Measurements from ENCODE around the gene MFAP4.
A peak's percentile ranks its signal among the peaks of the same experiment; 100 is the strongest.

The MFAP4 gene, protein sequence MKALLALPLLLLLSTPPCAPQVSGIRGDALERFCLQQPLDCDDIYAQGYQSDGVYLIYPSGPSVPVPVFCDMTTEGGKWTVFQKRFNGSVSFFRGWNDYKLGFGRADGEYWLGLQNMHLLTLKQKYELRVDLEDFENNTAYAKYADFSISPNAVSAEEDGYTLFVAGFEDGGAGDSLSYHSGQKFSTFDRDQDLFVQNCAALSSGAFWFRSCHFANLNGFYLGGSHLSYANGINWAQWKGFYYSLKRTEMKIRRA

DNA sequence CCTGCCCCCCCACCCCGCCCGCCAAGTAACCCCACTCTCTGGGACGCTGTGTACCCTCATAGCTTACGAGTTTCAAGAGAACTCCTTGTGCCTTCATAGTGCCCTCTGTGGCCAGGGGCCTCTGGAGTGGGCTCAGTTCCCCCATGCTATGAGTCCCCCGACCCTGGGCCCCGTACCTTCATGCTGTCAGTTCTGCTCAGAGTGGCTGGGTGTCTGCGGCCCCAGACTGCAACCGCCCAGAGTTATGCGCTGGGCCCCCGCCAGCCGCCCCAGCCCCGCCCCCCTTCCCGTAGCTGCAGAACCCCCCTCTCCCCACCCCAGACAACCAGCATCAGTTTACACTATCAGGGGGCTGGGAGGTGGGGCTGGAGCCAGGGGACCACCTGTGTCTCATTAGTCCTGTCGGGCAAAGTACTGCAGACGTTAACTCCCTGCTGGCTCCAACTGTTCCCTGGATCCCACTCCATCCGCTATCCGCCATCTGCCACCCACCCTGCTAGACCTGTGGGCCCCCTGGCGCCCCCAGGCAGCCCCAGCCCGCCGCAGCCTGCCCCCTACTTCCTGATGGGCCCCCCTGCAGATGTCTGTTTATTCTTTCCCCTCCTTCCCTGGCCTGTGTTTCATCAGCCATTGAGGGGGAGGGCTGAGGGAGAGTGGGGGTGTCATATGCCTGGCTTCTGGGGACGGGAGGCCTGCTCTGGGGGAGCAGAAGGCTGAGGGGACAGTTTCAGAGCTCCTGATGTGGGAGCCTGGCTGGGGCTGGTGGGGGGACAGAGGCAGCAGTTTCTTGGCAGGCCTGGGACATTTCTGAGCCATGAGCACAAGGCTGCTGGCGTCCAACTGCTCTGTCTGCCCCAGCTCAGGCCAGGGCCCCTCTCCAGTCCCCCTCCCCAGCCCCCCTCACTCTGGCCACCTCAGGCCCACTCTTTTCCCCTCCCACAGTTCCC is at the start of gene MFAP4:
MFAP4 (minus strand) TSS at position 217 of the 947 bp plus-strand sequence; CDS start at position 182, 35 bp downstream.
- no peak for DNase-seq (ENCODE audit: low spot score)

DNA sequence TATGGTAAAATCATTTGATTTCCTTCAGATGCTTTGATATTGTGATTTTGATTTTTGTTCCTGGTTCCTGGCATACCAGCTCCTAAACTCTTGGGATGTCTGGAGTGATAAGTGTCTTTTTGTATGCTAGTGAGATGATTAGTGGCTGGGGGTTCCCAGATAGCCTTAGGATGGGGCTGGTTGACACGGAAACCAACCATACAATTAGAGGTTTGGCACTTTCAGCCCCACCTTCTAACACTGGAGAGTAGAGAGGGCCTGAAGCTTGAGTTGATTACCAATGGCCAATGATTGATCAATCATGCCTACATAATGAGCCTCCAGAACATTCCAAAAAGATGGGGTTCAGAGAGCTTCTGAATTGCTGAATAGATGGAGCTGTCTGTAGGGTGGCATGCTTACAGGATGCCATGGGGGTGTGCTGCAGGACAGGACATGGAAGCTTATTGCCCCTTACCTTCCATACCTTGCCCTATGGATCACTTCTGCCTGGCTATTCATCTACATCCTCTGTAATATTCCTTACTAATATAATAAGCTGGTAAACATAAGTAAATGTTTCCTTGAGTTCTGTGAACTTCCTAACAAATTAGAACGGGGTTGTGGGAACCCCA is 46.8 kb upstream of the MFAP4 start:
- DNase-seq (ENCODE audit: low spot score), result no peak

DNA sequence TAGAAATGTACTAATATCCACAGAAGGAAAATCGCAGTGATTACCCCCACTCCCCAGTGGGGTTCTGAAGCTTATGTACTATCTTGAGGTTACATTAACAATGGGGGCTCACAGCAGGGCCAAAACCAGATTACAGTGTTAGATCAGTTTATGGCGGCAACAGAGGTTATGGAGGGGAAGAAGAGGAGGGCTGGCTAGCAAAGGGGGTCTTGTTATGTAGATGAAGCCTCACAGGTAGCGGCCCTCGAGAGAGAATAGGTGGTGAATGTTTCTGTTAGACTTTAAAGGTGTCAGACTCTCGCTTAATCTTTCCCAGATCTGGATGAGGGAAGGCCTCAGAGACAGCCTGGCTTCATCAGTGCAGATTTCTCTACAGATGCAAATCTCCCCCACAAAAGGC is 46.3 kb upstream of the MFAP4 start:
- no peak for DNase-seq (ENCODE audit: low spot score)

DNA sequence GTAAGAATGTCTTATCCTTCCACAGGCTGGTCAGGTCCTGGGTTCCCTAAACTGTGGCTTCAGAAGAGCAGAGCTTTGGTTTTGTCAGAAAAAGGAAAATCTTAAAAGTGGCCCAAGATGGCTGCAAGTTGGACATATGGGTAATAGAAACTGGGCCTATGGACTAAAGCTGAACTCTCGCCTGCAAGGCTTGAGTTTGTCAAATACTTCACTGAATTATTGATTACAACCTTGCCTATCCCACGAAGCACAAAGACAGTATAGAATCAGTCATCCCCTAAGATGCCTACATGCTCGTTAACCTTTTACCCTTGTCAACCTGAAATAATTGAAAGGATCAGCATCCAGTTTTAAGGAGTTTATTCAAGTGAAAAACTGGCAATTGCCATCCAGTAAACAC is 44.7 kb upstream of the MFAP4 start:
- no peak for DNase-seq (ENCODE audit: low spot score)

DNA sequence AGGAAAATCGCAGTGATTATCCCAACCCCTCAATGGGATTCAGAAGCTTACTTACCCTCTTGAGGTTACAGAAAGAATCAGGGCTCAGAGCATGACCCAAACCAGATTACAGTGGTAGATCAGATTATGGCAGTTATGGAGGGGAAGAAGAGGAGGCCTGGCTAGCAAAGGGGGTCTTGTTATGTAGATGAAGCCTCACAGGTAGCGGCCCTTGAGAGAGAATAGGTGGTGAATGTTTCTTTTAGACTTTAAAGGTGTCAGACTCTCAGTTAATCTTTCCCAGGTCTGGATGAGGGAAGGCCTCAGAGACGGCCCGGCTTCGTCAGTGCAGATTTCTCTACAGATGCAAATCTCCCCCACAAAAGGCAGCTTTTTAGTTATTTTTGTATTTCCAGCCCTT is 39.6 kb upstream of the MFAP4 start:
- no peak for DNase-seq (ENCODE audit: low spot score)

DNA sequence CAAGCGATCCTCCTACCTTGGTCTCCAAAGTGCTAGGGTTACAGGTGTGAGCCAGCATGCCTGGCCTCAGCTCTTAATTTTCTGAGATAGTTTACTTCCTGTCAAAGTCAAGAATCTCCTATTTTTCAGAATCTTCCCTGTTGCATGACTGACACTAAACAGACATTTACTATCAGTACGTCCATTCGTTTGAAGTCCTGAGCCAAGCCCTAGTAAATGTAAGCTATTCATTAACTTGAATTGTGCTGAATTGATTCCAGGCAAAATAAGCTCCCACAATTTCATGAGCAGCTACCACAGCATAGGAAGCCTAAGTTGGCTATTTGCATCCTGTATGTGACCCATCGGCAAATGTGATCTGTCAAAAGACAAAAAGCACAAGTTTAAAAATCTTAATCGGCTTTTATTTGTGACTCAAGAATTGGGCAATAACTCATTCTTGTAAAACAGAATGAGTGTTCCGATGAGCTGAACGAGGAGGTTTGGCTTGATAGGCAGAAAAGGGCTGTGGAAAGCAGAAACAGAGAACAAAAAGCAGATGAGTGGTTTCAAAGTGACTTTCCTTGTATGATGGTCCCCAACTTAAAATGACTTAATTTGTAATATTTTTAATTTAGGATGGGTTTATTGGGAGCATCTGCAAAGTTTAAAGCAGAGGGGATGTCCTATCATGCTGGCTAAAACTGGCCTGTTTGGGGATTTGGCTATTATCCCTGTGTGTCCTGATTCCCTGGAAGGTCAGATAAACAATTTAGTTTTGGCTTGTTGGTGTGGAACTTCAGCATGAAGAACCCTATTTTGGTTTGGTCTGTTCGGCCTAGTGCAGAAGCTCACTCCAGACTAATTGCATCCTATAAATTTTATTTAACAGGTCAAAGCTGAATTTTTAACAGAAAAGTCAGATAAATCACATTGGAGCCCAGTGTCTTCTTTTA is 38.2 kb upstream of the MFAP4 start:
- DNase-seq (ENCODE audit: low spot score), result no peak

DNA sequence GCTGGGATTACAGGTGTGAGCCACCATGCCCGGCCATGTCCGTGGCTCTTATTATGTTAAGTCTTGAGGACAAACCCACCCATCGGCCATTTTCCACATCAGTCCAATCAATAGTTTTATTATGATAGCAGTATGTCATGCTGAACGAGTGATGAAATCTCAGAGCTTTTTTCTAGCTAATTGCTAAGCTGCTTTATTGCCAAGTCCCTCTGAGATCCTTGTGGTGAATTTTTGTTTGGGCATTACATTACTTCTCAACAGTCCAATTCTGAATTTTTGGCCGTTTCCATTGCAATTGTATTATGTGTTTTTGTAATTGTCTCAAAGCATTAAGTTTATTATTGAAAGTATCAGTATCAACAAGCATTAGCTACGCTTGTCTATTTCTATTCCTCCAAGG is 34.9 kb upstream of the MFAP4 start:
- no peak for DNase-seq (ENCODE audit: low spot score)

DNA sequence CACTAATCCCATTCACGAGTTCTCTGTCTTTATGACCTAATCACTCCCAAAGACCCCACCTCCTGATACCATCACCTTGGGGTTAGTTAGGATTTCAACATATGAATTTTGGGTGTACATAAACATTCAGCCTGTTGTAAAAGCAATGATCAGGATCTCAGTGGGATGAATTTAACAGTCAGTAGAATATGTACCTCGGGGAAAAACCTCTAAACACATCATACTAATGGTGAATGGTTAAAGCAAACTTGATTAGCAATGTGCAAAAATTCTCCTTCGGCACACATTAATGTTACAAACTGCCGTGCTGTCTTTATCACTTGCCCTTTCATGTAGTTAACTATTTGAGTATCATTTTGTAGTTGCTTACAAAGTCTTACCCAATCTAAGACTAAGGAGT is 34.2 kb upstream of the MFAP4 start:
- DNase-seq (ENCODE audit: low spot score), result no peak

DNA sequence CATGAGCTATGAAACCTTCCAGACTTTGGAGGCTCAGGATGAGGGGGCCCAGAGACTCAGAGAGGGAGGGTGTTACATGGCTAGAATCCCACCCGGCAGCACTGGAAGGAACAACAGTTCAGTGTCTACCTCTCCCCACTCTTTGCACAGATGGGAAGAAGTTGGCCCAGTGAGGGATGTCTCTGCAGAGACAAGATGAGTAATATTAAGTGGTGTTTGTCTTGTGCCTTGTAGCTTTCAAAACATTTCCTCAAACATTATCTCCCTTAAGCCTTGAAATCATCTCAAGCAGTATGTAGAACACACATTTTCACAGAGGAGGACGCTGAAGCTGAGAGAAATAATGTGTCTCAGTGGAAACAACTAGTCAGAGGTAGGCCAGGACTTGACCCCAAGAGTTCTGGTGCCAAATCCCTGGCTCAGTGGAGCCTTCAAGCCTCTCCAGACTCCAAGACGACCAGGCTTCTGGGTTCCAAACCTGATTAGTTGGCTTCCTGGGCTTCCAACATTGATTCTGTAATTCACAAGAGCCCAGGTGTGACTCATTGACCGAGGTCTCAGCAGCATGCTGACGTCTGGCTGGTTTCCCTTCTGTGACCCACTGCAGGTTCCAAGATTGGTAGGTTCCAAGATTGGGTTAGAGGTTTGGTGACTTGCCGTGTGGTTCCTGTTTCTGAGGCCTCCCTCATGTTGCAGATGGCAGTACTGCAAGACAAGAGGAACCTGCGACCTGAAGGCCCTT is 31.4 kb upstream of the MFAP4 start:
- DNase-seq (ENCODE audit: low spot score), result no peak

DNA sequence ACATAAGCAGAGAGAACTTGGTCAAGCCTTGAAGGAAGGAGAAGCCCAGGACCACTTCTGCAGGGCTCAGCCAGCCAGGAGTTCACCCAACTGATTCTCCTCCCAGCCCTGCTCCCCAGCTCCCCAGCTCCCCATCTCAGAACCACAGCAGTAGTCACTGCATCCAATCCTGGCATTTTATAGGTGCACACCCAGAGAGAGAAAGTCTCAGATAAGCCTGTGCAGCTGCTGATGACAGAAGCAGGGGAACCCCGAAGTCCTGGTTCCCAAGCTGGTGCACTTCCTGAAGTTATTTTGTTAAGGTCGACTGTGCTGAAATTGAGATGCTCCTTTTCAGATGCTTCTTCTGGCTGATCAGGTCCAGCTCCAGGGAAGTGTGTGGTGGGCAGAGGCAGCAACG is 30.6 kb upstream of the MFAP4 start:
- no peak for DNase-seq (ENCODE audit: low spot score)

DNA sequence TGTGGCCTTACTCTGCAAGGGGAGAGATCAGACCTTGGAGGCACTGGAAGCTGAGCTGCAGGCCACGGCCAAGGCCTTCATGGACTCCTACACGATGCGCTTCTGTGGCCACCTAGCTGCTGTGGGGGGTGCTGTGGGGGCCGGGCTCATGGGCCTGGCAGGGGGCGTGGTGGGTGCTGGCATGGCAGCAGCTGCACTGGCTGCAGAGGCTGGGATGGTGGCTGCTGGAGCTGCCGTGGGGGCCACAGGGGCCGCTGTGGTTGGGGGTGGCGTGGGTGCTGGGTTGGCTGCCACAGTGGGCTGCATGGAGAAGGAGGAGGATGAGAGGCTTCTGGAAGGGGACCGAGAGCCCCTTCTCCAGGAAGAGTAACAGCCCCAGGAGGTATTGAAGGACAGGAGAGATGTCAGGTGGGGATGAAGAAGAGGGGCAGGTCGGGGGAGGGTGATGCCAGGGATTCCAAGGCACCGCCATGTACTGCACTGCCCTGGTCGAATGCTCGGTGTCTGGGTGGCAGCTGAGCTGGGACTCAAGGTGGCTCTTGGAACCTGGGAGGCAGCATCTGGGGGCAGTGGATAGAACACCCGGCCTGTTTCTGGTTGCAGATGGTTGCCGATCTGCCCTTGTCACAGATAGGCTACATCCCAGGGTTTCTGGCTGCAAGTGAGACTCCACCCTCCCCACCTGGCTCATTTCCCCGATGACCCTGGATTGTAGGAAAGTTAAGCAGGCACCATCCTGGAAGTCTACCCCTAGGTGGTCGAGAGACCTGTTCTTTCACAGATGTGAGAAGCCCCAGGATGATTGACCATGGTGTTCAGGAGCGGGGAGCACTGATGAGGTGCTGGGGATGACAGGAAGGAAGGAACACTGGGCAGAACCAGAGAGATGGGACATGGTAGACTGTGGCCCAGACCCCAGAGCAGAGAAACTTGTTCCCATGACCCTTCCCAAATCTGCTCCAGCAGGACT is 29.1 kb upstream of the MFAP4 start:
- no peak for DNase-seq (ENCODE audit: low spot score)

DNA sequence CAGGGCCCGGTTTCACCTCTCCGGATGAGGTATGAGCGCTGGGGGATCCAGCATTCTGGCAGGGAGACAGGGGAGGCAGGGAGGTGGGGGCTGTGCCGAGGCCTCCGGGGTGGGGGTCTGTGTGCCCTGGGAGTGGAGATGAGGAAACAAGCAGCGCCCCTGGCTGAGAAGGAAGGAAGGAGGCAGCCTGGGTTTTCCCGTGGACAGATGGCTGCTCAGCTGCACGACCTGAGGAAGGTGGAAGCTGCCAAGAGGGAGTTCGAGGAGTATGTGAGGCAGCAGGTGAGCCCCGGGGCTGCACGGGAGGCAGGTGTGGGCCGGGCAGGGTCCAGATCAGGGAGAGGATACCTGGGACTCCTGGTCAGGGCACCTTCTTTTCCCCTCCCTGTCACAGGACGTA is 28.3 kb upstream of the MFAP4 start:
- DNase-seq (ENCODE audit: low spot score), result no peak

DNA sequence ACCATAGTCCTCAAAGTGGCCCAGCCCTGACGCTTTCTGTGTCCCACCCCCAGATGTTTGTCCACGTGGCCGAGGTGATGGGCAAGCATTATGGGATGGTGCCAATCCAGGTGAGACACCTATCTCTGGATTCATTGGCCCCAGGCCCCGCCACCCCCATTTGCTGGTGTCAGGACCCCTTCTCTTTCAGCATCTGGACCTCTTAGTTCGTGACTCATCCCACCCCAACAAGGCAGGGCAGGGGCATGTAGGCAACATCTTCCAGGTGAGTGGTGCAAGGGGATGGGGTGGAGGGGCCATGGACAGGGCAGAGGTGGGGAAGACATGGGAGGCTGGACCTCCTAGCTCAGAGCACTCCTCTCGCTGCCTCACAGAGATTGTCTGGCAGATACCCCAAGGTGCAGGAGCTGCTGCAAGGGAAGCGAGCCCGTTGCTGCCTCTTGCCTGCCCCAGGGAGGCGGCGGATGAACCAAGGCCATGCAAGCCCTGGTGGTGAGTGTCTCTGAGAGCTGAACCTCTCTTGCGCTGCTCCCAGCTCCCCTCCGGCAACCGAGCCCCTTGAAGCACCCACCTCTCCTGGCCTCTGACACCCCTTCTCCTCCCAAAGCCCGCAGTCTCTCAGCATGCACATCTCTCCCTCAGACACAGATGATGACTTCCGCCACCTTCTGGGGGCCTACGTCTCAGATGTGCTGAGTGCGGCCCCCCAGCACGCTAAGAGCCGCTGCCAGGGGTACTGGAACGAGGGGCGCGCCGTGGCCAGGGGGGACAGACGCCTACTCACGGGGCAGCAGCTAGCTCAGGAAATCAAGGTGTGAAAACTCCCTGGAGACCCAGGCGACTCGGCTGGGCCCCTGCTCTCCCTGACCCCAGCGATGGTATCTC is 27.6 kb upstream of the MFAP4 start:
- no peak for DNase-seq (ENCODE audit: low spot score)

DNA sequence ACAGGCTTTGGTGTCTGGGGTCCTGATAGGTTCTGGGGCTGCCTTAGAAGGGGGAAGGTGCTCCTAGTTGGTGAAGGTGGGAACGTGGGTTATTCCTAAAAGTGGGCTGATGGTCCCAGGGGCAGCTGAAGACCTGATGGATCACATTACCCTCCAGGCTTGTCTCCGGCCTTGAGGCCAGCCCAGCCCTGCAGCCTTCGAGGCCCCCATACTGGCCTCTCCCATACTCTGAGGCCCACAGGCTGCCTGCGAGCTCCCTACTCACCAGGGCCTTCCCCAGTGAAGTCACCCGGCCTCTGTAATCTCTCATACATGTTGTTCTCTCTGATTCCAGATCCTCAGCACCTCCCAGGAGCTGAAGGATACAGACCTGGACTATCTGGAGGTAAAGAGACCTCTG is 26.8 kb upstream of the MFAP4 start:
- no peak for DNase-seq (ENCODE audit: low spot score)

DNA sequence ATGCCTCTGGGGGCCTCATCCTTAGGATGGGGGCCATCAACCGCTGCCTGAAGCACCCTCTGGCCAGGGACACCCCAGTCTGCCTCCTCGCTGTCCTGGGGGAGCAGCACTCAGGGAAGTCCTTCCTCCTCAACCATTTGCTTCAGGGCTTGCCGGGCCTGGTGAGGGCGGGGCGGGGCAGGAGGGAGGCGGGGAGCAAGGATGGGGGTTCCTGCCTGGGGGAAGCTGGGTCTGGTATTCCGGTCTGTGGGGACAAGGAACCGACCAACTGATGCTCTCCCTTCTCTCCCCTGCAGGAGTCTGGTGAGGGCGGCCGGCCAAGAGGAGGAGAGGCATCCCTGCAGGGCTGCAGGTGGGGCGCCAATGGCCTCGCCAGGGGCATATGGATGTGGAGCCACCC is 26.0 kb upstream of the MFAP4 start:
- DNase-seq (ENCODE audit: low spot score), result no peak

DNA sequence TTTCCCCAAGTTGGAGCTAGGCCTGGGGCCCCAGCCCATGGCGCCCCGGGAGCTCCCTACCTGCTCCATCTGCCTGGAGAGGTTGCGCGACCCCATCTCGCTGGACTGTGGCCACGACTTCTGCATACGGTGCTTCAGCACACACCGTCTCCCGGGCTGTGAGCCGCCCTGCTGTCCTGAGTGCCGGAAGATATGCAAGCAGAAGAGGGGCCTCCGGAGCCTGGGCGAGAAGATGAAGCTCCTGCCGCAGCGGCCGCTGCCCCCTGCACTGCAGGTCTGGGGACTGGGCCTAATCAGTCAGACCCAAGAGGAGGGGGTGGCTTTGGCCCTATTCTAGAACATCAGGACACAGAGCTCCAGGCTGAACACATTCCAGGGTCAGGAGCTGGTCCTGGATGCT is 25.5 kb upstream of the MFAP4 start:
- DNase-seq (ENCODE audit: low spot score), result no peak

DNA sequence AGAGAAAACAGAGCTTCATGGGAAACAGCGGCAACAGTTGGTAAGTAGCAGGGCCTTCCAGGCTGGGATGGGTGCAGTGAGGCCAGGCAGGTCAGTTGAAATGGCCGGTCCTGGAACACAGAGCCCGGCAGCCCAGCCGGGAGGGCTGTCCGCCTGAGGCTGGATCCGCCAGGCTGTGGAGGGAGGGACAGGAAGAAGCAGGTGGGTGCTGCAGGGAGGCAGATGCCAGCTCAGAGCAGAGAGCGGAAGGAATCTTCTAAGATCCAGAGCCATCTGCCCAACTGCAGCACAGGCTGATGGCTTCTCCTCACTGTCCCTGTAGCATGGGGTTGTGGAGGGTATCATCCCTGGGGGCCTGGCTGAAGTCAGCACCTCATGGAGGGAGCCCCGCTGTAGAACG is 24.6 kb upstream of the MFAP4 start:
- no peak for DNase-seq (ENCODE audit: low spot score)

DNA sequence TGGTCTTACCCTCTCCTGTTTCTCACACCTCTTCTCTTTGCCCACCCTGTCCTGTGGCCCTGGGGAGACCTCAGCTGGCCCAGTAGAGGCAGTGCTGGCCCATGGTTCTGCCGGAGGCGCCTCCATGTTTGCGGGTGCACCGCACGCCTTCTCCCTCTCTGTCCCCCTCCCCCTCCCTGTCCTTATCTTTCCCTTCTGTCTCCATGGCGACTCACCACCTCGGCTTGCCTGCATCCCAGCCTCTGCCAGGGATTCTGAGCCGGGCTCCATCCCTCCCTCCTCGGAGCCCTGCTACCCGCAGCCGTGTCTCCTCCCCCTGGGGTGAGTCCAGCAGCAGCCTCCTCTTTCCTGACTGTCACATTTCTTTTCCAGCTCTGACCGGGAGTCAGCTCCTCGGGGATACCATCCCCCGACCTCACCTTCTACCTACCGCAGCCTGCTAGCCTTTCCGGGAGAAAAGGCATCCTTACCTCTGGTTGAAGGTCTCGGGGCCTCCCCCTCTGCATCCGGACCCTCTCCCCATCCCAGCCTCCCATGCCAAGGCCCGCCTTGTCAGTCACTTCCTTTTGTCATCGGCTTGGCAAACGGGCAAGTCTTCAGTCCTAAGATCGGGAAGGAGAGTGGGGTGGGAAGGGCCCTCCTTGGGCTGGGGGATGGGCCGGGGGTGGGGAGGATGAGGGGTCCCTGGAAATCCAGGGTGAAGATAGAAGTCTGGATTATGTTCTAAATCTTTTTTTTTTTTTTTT is 24.1 kb upstream of the MFAP4 start, which contains the start of gene RNF112:
RNF112 (plus strand) TSS at position 358 of the 746 bp plus-strand sequence; CDS start at position 535, 177 bp downstream.
- peak; percentile 69 for DNase-seq (ENCODE audit: low spot score)
